Measurements from ENCODE around the gene PPOX.
A peak's percentile ranks its signal among the peaks of the same experiment; 100 is the strongest.

DNA sequence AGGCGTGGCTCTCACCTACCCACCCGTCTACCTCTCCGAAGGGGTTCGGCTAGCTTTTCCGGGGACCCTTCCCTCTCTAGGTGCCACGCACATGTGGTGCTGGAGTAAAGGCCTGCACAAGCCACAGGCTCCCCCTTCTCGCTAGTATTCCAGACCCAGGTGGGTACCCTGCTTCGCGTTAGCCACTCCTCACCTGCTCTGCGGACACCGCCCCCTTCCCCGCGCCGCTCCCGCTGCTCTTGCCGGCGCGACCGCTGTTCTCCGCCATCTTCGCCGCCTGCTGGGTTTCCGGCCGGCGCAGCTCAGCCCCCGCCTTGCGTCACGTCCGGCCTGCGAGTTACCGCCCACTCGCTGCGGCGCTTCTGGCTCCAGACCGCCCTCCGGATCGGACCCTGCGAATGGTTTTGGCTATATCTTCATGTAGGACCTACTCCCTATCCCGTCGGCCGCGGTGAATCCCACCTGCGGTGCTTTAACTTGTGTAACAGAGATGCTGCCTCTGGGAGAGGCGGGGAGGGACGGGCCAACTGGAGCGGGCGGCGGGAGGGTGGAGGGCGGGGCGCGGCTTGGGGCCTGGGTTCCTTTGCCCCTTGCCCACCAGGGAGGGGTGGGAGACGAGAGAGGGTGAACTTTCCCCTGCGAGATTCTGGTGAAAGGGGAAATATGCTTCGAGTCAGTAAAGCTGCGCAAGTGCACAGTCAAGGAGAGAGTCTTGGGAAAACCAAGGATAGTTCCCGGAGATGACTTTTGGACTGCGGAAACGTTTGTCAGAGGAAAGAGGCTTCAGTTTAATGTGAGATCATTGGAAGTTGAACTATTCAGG lies 48.3 kb upstream of the PPOX start, which contains the start of the genes NIT1 and PFDN2:
- TF ChIP-seq, protein P1, sequence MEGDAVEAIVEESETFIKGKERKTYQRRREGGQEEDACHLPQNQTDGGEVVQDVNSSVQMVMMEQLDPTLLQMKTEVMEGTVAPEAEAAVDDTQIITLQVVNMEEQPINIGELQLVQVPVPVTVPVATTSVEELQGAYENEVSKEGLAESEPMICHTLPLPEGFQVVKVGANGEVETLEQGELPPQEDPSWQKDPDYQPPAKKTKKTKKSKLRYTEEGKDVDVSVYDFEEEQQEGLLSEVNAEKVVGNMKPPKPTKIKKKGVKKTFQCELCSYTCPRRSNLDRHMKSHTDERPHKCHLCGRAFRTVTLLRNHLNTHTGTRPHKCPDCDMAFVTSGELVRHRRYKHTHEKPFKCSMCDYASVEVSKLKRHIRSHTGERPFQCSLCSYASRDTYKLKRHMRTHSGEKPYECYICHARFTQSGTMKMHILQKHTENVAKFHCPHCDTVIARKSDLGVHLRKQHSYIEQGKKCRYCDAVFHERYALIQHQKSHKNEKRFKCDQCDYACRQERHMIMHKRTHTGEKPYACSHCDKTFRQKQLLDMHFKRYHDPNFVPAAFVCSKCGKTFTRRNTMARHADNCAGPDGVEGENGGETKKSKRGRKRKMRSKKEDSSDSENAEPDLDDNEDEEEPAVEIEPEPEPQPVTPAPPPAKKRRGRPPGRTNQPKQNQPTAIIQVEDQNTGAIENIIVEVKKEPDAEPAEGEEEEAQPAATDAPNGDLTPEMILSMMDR (IDR thresholded peaks at IDR 0.05) = no peak
- TF ChIP-seq POLR2A (IDR thresholded peaks at IDR 0.05; ENCODE audit: low read depth) = peak; percentile 90
